ENCODE results near the gene TGIF2. TPM values are rescaled to one million over a fixed set of nuclear protein-coding genes. Genes with fewer than 3 reads are reported as not detected.

The TGIF2 gene
- total and polyA plus RNA-seq, 2 of the 8 experiments (the other 6 are each of a cell fraction or from before 2014, with no cell fraction given) = 49.7 to 76.7 TPM

DNA sequence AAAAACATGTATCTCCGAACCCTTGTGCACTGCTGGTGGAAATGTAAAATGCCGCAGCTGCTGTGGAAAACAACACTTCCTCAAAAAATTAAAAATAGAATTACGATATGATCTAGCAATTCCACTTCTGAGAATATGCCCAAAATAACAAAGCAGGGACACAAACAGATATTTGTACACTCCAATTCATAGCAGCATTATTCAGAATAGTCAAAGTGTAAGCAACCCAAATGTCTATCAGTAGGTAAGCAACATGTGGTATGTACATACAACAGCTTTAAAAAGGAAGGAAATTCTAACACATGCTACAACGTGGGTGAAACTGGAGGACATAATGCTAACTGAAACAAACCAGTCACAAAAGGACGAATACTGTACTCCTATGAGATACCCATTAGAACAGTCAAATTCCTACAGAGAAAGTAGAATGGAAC, 26.5 kb downstream of the TGIF2 start:
- Histone ChIP-seq H2AFZ (ENCODE audit: low read length) (no peak overlapping the region), H3K18ac (ENCODE audit: extremely low read depth, low read length) (no peak overlapping the region), H3K4me1 (replicated peaks in 1 of 4; ENCODE audit: control insufficient read depth in 3 of 4, insufficient read depth in 4 of 4, low read length in 3 of 4) (peaks cover 0 to 11% (median 9%) of the 10 kb centered on the region in 4 experiments; a peak in 6 of 7 replicates), H3K56ac (replicated peaks; ENCODE audit: insufficient read length, low read depth, low read length) (no peak overlapping the region), H3K4me2 (ENCODE audit: insufficient read depth in 1 of 2, low read depth in 2 of 2, low read length in 2 of 2) (no peak overlapping the region), H3K9me3 (ENCODE audit: insufficient read depth in 2 of 2, low read depth in 1 of 2, low read length in 1 of 2) (no peaks in the 10 kb centered on the region), H3K23me2 (ENCODE audit: low read depth, low read length) (0 out of 2 replicates have a peak, but pooled peaks cover 2% of the 10 kb centered on the region), H2BK120ac (replicated peaks; ENCODE audit: low read depth, low read length) (no peak overlapping the region), H3K79me1 (ENCODE audit: low read depth, low read length) (no peaks in the 10 kb centered on the region), H3K36me3 (ENCODE audit: control insufficient read depth in 2 of 4, insufficient read depth in 4 of 4, low read length in 3 of 4) (no peaks in the 10 kb centered on the region), H4K8ac (ENCODE audit: extremely low read depth, insufficient read depth, low read length) (no peak overlapping the region), H2BK5ac (ENCODE audit: low read depth, low read length) (no peak overlapping the region), H3K4ac (replicated peaks; ENCODE audit: insufficient read length, low read depth, low read length) (no peak overlapping the region), H4K20me1 (replicated peaks in 1 of 2; ENCODE audit: control insufficient read depth in 1 of 2, insufficient read depth in 2 of 2, low read length in 2 of 2) (peaks cover 0 to 2% of the 10 kb centered on the region in 2 experiments), H2BK20ac (ENCODE audit: low read length) (no peak overlapping the region), H3K9ac (replicated peaks in 1 of 4; ENCODE audit: extremely low read depth in 1 of 4, low read depth in 3 of 4, low read length in 3 of 4) (no peak overlapping the region), H2BK15ac (ENCODE audit: low read length) (no peak overlapping the region), H3K14ac (ENCODE audit: insufficient read length) (no peak overlapping the region), H3K4me3 (ENCODE audit: extremely low read depth in 1 of 4, insufficient read depth in 2 of 4, low read depth in 3 of 4, low read length in 4 of 4) (no peak overlapping the region), H2AK5ac (ENCODE audit: low read depth, low read length) (no peak overlapping the region), H4K5ac (ENCODE audit: insufficient read length, low read depth, low read length) (no peak overlapping the region), H3K27ac (ENCODE audit: low read depth, low read length) (no peak overlapping the region), H3K23ac (ENCODE audit: insufficient read length) (no peak overlapping the region), H3K79me2 (ENCODE audit: control insufficient read depth in 1 of 2, insufficient read depth in 2 of 2, low read length in 2 of 2) (no peaks in the 10 kb centered on the region), H3K27me3 (replicated peaks in 1 of 4; ENCODE audit: control insufficient read depth in 3 of 4, extremely low read depth in 1 of 4, insufficient read depth in 3 of 4, low read length in 3 of 4) (no peaks in the 10 kb centered on the region; a peak in 1 of 7 replicates), H4K91ac (replicated peaks; ENCODE audit: insufficient read length, low read length) (no peak overlapping the region), H2BK12ac (ENCODE audit: low read depth, low read length) (no peak overlapping the region)
- no peak for DNase-seq (ENCODE audit: low read depth in 1 of 2, low spot score in 2 of 2)
- 87% methylated on average over 5 of the region's 5 CpGs; no CpG with 5 or more reads in 1 of the 2 experiments for WGBS, 2 experiments (ENCODE audit: extremely low coverage in 1 of 2, insufficient coverage in 1 of 2, insufficient read length in 1 of 2, insufficient replicate concordance in 2 of 2, low coverage in 1 of 2, low lambda C conversion rate in 2 of 2, missing lambda C conversion rate in 1 of 2)
- CTCF ChIA-PET (ENCODE audit: partially characterized antibody) = interaction anchor here (0.6 to 2.3 kb wide), 9 partner anchors 8 to 126 kb away, joined by 3 to 11 read pairs (median 5); no protein-coding TSS in a partner anchor
- no peak for FAIRE-seq
- POLR2A ChIA-PET (ENCODE audit: partially characterized antibody) = interaction anchor here (7.8 to 26.6 kb wide), 2 partner anchors 13 to 27 kb away, joined by 71 to 388 read pairs; partner anchors contain the start of gene TGIF2
- no peak for TF ChIP-seq JUN (IDR thresholded peaks at IDR 0.05; ENCODE audit: low read depth, low read length)
- no peak for TF ChIP-seq SIX5 (IDR thresholded peaks at IDR 0.05; ENCODE audit: low read depth, low read length)
- no peak for TF ChIP-seq CTBP2 (IDR thresholded peaks at IDR 0.05; ENCODE audit: borderline replicate concordance, insufficient read depth, insufficient read length, low read length)
